ENCODE measurements around the gene IL18RAP.

DNA sequence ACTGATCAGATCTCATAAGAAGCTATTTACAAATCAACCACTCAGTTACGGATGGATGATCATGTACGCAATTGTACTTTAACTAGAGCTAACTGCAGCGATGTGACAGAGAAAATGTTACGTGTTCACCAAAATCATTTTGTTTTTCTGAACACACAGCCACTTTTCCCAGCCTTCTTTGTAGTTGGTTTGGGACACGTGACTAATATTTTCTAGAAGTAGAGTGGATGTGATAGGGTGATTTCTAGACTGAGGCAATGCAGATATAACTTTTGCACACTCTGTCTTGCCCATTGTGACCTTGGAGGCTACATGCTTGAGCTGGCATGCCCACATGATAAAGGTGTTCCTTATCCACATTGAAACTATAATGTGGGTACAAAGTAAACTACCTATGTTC, 40.2 kb downstream of the IL18RAP start:
- no peak for TF ChIP-seq CEBPB (IDR thresholded peaks at IDR 0.05)
- no peak for TF ChIP-seq ZBTB7A (IDR thresholded peaks at IDR 0.05; ENCODE audit: low read depth)
- no peak for TF ChIP-seq NFIC (IDR thresholded peaks at IDR 0.05)
- TF ChIP-seq EP300 (IDR thresholded peaks at IDR 0.05; ENCODE audit: borderline replicate concordance) = no peak
